Calu3 (cell line): ENCODE results near the gene MACROD2. TPM values are rescaled to one million over a fixed set of nuclear protein-coding genes. Genes with fewer than 3 reads are reported as not detected.

ENCODE experiments used
- BruUV-seq: library from RNA; stranded (reverse); fragments of 400-500 nt; replicated peaks from 2 replicates; lab custom pipeline; 2021; lab: Mats Ljungman, UMichigan
- CTCF ChIA-PET: fragments of 300-600 bp; sonication (Branson Sonifier 250); formaldehyde crosslinking; loops from one replicate; lab custom pipeline; 2022; ENCODE audit warnings: antibody characterized with exemption; lab: Charles Lee
- DNase-seq: peaks from one replicate; pipeline ENCODE4 v3.0.0; 2022
- H3K27ac Mint-ChIP-seq: one replicate; pipeline ENCODE4 v1.8.0; 2022; ENCODE audit warnings: mixed read lengths; ENCODE audit not compliant: unreplicated experiment
- H3K27me3 Mint-ChIP-seq: one replicate; pipeline ENCODE4 v1.8.0; 2022; ENCODE audit warnings: mixed read lengths; ENCODE audit not compliant: unreplicated experiment
- H3K36me3 Mint-ChIP-seq: one replicate; pipeline ENCODE4 v1.8.0; 2022; ENCODE audit warnings: mild to moderate bottlenecking, moderate library complexity, mixed read lengths; ENCODE audit not compliant: insufficient read depth, unreplicated experiment
- H3K4me1 Mint-ChIP-seq: one replicate; pipeline ENCODE4 v1.8.0; 2022; ENCODE audit warnings: mild to moderate bottlenecking, low read depth, mixed read lengths; ENCODE audit not compliant: unreplicated experiment
- H3K4me3 Mint-ChIP-seq: one replicate; pipeline ENCODE4 v1.8.0; 2022; ENCODE audit warnings: mild to moderate bottlenecking, low read depth, moderate library complexity, mixed read lengths; ENCODE audit not compliant: unreplicated experiment
- H3K9me3 Mint-ChIP-seq: one replicate; pipeline ENCODE4 v1.8.0; 2022; ENCODE audit warnings: low read depth, mixed read lengths; ENCODE audit not compliant: unreplicated experiment
- CTCF ChIP-seq: fragments of 200-600 bp; IDR thresholded peaks from one replicate; pipeline ENCODE4 v1.8.0; 2022; ENCODE audit warnings: antibody characterized with exemption; ENCODE audit not compliant: unreplicated experiment
- intact Hi-C: fragments of 100-400 bp; cut with micrococcal nuclease; formaldehyde crosslinking; loops from one replicate; pipeline ENCODE4 v1.10.0; 2022; ENCODE audit not compliant: unreplicated experiment
- total RNA-seq: library from RNA; stranded (reverse); gene quantifications from 2 replicates; pipeline ENCODE4 v1.2.3, GENCODE V29; 2022

The MACROD2 gene
- total RNA-seq, 1 experiment from 2014 or later = 29.4 TPM

- TF ChIP-seq CTCF = no peak
Measured at GRCh38 chr20:15711177-15711576, 1715.9 kb downstream of the MACROD2 start.

GRCh38 chr20:15716256-15716655, 1720.9 kb downstream of the MACROD2 start:
- no peaks in the 10 kb centered on the region for H3K4me1 Mint-ChIP-seq
- H3K9me3 Mint-ChIP-seq = no peaks in the 10 kb centered on the region
- H3K27ac Mint-ChIP-seq = no peak overlapping the region
- H3K36me3 Mint-ChIP-seq = no peaks in the 10 kb centered on the region
- no peak overlapping the region for H3K4me3 Mint-ChIP-seq
- H3K27me3 Mint-ChIP-seq = no peaks in the 10 kb centered on the region
- CTCF ChIA-PET = no interaction called here
- TF ChIP-seq CTCF = no peak
- no TSS peak for BruUV-seq
- intact Hi-C loops = no loop called here
- DNase-seq = no peak

More at GRCh38 chr20:15711177-15711576, 1715.9 kb downstream of the MACROD2 start:
- no peaks in the 10 kb centered on the region for H3K4me1 Mint-ChIP-seq
- no peak overlapping the region for H3K27ac Mint-ChIP-seq
- H3K4me3 Mint-ChIP-seq = no peak overlapping the region
- no TSS peak for BruUV-seq
- intact Hi-C loops = no loop called here
- CTCF ChIA-PET = no interaction called here
- DNase-seq = peak; percentile 0
- no peaks in the 10 kb centered on the region for H3K9me3 Mint-ChIP-seq
- H3K36me3 Mint-ChIP-seq = no peaks in the 10 kb centered on the region
- H3K27me3 Mint-ChIP-seq = no peaks in the 10 kb centered on the region

GRCh38 chr20:15726416-15726815, 1731.1 kb downstream of the MACROD2 start:
- Mint-ChIP-seq H3K36me3 (no peaks in the 10 kb centered on the region), H3K4me1 (no peaks in the 10 kb centered on the region), H3K27ac (no peak overlapping the region), H3K9me3 (no peaks in the 10 kb centered on the region), H3K4me3 (no peak overlapping the region), H3K27me3 (no peaks in the 10 kb centered on the region)
- no peak for DNase-seq
- no peak for TF ChIP-seq CTCF
- CTCF ChIA-PET = no interaction called here
- intact Hi-C loops = no loop called here
- no TSS peak for BruUV-seq

- Mint-ChIP-seq H3K9me3 (no peaks in the 10 kb centered on the region), H3K4me3 (no peak overlapping the region), H3K27ac (no peak overlapping the region), H3K27me3 (no peaks in the 10 kb centered on the region), H3K4me1 (no peaks in the 10 kb centered on the region), H3K36me3 (no peaks in the 10 kb centered on the region)
- no peak for TF ChIP-seq CTCF
- BruUV-seq = no TSS peak
- no peak for DNase-seq
- CTCF ChIA-PET = no interaction called here
- intact Hi-C loops = no loop called here
Measured at GRCh38 chr20:15734052-15734451, 1738.7 kb downstream of the MACROD2 start.

- DNase-seq = no peak
- Mint-ChIP-seq H3K4me3 (no peak overlapping the region), H3K27ac (no peak overlapping the region), H3K27me3 (no peaks in the 10 kb centered on the region), H3K9me3 (no peaks in the 10 kb centered on the region), H3K4me1 (no peaks in the 10 kb centered on the region), H3K36me3 (no peaks in the 10 kb centered on the region)
- no peak for TF ChIP-seq CTCF
- CTCF ChIA-PET = no interaction called here
- no TSS peak for BruUV-seq
- intact Hi-C loops = no loop called here
Measured at GRCh38 chr20:15739035-15739434, 1743.7 kb downstream of the MACROD2 start.
